Immature natural killer cell (primary cell): ENCODE data around the gene SEMA4F. TPM values are rescaled to one million over a fixed set of nuclear protein-coding genes. Genes with fewer than 3 reads are reported as not detected.

Source experiments
- DNase-seq, 3 donors: peaks; one replicate each; pipeline ENCODE4 v3.0.0; 2022; ENCODE audit warnings: mixed read lengths in 1 of 3
- H3K27ac Mint-ChIP-seq, 6 donors: one replicate each; pipeline ENCODE4 v1.8.0; 2020; ENCODE audit warnings: mixed read lengths in 6 of 6, mild to moderate bottlenecking in 5 of 6, inconsistent platforms in 4 of 6, moderate library complexity in 3 of 6
- H3K27me3 Mint-ChIP-seq, 3 donors: one replicate each; pipeline ENCODE4 v1.8.0; 2020 to 2021; ENCODE audit warnings: low read depth in 3 of 3, mild to moderate bottlenecking in 3 of 3, mixed read lengths in 3 of 3, moderate library complexity in 3 of 3, inconsistent platforms in 1 of 3
- H3K36me3 Mint-ChIP-seq, 3 donors: one replicate each; pipeline ENCODE4 v1.8.0; 2020; ENCODE audit warnings: mixed read lengths in 3 of 3, inconsistent platforms in 2 of 3, mild to moderate bottlenecking in 2 of 3
- H3K4me1 Mint-ChIP-seq, 2 donors: one replicate each; pipeline ENCODE4 v1.8.0; 2020; ENCODE audit warnings: inconsistent platforms in 2 of 2, mild to moderate bottlenecking in 2 of 2, mixed read lengths in 2 of 2, moderate library complexity in 1 of 2
- H3K4me3 Mint-ChIP-seq, 5 donors: one replicate each; pipeline ENCODE4 v1.8.0; 2020; ENCODE audit warnings: mild to moderate bottlenecking in 5 of 5, mixed read lengths in 5 of 5, inconsistent platforms in 3 of 5, moderate library complexity in 3 of 5
- H3K9me3 Mint-ChIP-seq, 6 donors: one replicate each; pipeline ENCODE4 v1.8.0; 2020; ENCODE audit warnings: mild to moderate bottlenecking in 6 of 6, mixed read lengths in 6 of 6, inconsistent platforms in 4 of 6, moderate library complexity in 3 of 6
- polyA plus RNA-seq, 3 donors: library from polyadenylated mRNA; unstranded; fragments of 300-500 nt; fragmentation: Illumina TruSeq; gene quantifications; one replicate each; pipeline ENCODE4 v1.2.3, GENCODE V29; 2021

Gene SEMA4F
- polyA plus RNA-seq, 3 donors from 2014 or later = 3.7 to 9.5 (median 6.7) TPM

DNA sequence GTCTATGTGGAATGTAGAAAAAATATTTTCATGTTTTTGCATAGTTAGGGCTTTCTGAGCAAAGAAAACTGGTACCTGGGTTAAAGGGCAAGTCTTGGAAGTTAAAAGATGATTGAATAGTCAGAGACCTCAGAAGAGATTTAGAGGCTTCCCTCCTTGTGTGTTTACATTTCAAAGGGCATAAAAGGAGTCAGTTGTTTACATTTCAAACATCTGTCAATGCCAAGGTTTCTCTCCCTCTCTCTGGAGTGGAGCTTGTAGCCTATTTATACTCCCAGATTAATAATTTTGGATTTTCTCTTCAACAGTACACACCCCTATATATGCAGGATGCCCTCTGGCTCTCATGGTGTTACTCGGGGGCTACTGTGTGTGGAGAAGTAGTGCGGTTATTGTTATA lies 14.5 kb upstream of the SEMA4F start:
- H3K4me1 Mint-ChIP-seq = no peaks in the 10 kb centered on the region
- H3K9me3 Mint-ChIP-seq = no peaks in the 10 kb centered on the region
- no peak for DNase-seq
- no peak overlapping the region for H3K27ac Mint-ChIP-seq
- H3K36me3 Mint-ChIP-seq = no peaks in the 10 kb centered on the region
- H3K27me3 Mint-ChIP-seq = peaks cover 4 to 8% (median 5%) of the 10 kb centered on the region in 3 donors
- no peak overlapping the region for H3K4me3 Mint-ChIP-seq

DNA sequence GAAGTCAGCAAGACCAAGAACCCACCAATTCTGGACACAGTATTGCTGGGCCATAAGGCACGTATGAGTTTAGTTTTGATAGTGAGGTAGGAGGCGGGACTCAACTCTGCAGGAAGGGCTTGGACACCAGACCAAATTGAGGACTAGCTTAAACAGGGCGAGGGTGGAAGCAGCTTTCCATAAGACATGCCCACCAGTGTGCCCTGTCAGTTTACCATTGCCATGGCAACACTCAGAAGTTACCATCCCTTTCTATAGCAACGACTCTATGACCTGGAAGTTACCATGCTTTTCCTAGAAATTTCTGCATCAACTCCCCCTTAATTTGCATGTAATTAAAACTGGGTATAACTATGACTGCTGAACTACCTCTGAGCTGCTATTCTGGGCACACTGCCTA lies 8.7 kb upstream of the SEMA4F start:
- H3K27ac Mint-ChIP-seq = no peak overlapping the region
- no peaks in the 10 kb centered on the region for H3K36me3 Mint-ChIP-seq
- H3K4me1 Mint-ChIP-seq = peaks cover 1 to 5% of the 10 kb centered on the region in 2 donors
- no peak overlapping the region for H3K4me3 Mint-ChIP-seq
- peaks cover 2 to 15% (median 11%) of the 10 kb centered on the region in 3 donors for H3K27me3 Mint-ChIP-seq
- H3K9me3 Mint-ChIP-seq = no peaks in the 10 kb centered on the region
- DNase-seq = no peak

DNA sequence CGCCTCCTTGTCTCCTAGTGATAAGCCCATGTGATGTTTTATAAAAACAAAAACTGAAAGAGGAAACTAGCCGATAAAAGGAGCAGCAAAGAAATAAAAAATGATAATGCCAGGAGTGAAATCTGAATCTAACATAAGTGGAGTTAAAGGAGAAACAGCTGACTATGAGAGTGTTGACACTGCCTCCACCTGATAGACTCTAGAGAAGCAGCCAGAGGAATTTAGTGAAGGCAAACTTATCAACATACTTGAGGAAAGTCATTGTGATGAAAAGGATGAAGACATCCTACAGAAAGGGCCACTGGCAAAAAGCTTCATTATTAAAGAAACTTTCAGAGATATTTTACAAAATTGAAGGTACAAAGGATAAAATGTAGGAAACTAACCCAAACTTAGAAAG lies 7.8 kb upstream of the SEMA4F start:
- Mint-ChIP-seq H3K27me3 (peaks cover 2 to 16% (median 11%) of the 10 kb centered on the region in 3 donors), H3K27ac (no peak overlapping the region), H3K9me3 (no peaks in the 10 kb centered on the region), H3K36me3 (no peaks in the 10 kb centered on the region), H3K4me3 (no peak overlapping the region), H3K4me1 (peaks cover 1 to 5% of the 10 kb centered on the region in 2 donors)
- no peak for DNase-seq

DNA sequence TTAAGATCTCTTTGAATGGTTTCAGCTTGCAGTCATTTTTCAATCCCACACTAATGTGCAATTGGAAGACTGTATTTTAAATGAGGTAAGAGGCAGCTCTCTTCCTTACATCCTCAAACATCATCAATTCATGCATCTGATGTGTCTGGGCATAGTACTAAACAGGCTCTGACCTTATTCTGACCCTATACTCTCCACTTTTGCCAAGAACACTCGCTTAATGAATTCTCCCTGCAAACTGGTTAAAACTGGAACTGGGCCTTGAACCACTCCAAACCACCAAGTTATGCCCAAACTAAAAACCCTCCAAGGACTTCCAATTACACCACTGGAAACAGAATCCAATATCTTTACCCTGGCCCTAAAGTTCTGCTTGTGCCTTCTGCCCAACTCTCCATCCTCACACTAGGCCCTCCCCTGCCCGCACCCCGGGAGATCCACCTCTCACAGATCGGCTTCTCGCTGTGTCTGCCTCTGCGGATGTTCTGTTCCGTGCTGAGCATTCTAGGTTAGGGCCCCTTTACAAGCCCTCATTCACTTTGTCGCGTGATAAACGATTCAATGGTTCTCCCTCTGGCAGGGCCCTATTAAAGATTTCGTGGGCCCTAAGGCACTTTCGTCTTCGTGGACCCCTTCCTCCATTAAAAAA lies 7.1 kb upstream of the SEMA4F start:
- no peaks in the 10 kb centered on the region for H3K36me3 Mint-ChIP-seq
- H3K9me3 Mint-ChIP-seq = no peaks in the 10 kb centered on the region
- no peak for DNase-seq
- no peak overlapping the region for H3K4me3 Mint-ChIP-seq
- H3K27me3 Mint-ChIP-seq = peaks cover 2 to 16% (median 11%) of the 10 kb centered on the region in 3 donors
- peaks cover 1 to 5% of the 10 kb centered on the region in 2 donors for H3K4me1 Mint-ChIP-seq
- H3K27ac Mint-ChIP-seq = no peak overlapping the region

DNA sequence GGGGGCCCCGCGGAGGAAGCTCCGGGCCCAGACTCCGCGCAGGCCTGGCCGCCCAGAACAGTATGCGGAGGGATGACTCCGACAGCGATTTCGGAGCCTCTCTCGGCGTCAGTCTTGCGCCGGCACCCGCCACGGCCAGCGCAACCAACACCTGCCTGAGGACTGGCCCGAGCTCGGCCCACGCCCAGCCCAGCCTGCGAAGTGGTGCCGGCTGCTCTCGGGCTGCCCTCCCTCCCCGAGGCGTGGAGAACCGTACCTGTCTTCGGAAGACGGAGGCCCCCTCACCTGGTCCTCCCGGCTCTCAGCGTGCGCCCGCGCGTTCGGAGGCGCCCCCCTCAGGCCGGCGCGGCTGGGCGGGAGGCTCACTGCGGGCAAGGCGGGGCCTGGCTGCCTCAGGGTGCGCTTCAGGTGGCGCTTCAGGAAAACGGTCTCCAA lies 6.0 kb upstream of the SEMA4F start, which contains the start of gene M1AP:
Gene M1AP (minus strand): TSS at position 322 of the 435 bp plus-strand sequence. CDS start 8,055 bp downstream, outside the sequence.
- Mint-ChIP-seq H3K27me3 (peaks cover 2 to 16% (median 11%) of the 10 kb centered on the region in 3 donors), H3K27ac (no peak within 1 kb of the TSS), H3K4me1 (peaks cover 5 to 9% of the 10 kb centered on the region in 2 donors), H3K4me3 (peak within 1 kb of the TSS; percentile 33 to 70 (median 53)), H3K36me3 (no peaks in the 10 kb centered on the region), H3K9me3 (no peaks in the 10 kb centered on the region)
- peak in 2 of 3 donors; percentile 6 to 8 for DNase-seq

DNA sequence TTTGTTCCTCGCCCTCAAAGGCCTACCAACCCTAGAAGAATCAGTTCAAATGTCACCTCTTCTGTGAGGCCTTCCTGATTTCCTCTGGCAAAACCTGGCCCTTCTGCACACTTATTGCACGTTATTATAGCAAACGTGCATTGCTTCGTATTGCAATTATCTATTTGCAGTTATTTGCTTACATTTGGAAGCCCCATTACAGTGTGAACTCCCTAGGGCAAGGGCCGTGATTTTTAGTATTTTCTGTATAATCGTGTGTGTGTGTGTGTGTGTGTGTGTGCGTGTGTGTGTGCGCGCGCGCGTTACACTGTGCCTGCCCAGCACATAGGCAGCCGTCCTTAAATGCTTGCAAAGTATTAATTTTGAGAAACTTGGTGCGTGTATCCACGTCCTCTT lies 460 bp upstream of the SEMA4F start:
- Mint-ChIP-seq H3K9me3 (no peaks in the 10 kb centered on the region), H3K4me3 (peak overlapping the region; percentile 81 to 98 (median 85)), H3K27ac (peak overlapping the region; percentile 29 to 85 (median 70)), H3K27me3 (peaks cover 0 to 16% (median 11%) of the 10 kb centered on the region in 3 donors), H3K4me1 (peaks cover 18 to 24% of the 10 kb centered on the region in 2 donors), H3K36me3 (peaks cover 0 to 10% (median 0%) of the 10 kb centered on the region in 3 donors)
- DNase-seq = no peak

DNA sequence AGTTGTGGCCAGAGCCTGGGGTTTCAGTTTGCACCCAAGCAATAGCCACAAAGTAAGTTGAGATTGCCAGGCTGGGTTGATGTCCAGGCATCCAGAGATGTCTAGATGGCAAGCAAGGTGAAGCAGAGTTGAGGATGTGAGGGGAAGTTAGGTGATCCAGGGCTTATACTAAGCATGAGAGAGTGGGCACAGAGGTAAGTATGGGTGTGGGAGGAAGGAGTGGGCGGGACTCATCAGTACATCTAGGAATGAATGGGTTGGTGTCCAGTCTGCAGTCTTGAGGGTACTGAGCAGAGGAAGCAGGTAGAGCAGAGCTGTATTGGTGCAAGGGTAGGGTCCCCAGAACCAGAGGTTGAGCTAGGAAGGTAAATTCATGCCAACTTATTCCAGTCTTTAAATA lies 1.5 kb downstream of the SEMA4F start:
- Mint-ChIP-seq H3K9me3 (no peaks in the 10 kb centered on the region), H3K27ac (peak overlapping the region in 1 of 6 donors; percentile 24), H3K4me3 (peak overlapping the region in 3 of 5 donors; percentile 70 to 95 (median 85)), H3K36me3 (peaks cover 0 to 10% (median 0%) of the 10 kb centered on the region in 3 donors), H3K27me3 (peaks cover 0 to 8% (median 6%) of the 10 kb centered on the region in 3 donors), H3K4me1 (peaks cover 18 to 22% of the 10 kb centered on the region in 2 donors)
- DNase-seq = no peak

DNA sequence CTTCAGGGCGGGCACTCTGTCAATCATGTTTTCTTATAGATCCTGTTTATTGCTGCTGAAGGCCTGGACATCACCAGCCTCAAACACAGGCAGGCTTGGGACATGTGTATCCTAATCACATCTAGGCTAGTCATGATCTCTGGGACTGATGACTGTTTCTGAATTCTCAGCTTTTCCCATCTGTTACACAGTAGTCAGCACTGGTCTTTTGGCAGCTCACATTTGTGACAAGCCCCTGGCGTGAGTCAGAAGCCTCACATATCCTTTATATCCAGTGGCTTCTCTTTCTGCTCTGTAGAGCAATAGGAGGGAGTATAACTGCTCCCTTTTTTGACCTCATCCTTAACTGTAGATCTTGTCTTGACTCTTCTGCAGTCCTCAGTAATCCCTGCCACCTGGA lies 4.5 kb downstream of the SEMA4F start:
- Mint-ChIP-seq H3K9me3 (no peaks in the 10 kb centered on the region), H3K27me3 (peaks cover 0 to 5% (median 5%) of the 10 kb centered on the region in 3 donors), H3K27ac (no peak overlapping the region), H3K4me3 (no peak overlapping the region), H3K4me1 (peaks cover 14 to 17% of the 10 kb centered on the region in 2 donors), H3K36me3 (peaks cover 0 to 17% (median 0%) of the 10 kb centered on the region in 3 donors)
- no peak for DNase-seq

DNA sequence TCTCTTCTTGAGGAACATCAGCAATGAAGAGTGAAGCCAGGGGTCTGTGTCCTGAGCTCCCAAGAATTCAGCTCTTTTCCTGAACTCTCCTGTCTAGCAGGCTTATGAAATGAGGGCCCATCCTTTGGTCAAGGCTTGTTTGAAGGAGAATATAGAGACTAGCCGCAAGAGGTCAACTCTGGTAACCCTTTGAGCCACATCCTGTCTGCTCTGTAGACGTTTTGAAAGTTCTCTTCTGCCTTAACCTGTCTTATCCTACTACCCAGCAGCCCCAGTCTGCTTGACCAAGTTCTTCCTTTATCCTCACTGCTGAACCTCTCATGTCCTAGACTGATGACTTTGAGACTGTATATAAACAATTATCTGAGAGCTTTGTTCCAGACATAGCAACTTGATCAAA lies 5.4 kb downstream of the SEMA4F start:
- DNase-seq = no peak
- H3K36me3 Mint-ChIP-seq = peaks cover 0 to 18% (median 0%) of the 10 kb centered on the region in 3 donors
- no peaks in the 10 kb centered on the region for H3K9me3 Mint-ChIP-seq
- H3K27me3 Mint-ChIP-seq = no peaks in the 10 kb centered on the region
- H3K27ac Mint-ChIP-seq = no peak overlapping the region
- H3K4me1 Mint-ChIP-seq = peaks cover 9 to 12% of the 10 kb centered on the region in 2 donors
- H3K4me3 Mint-ChIP-seq = no peak overlapping the region

DNA sequence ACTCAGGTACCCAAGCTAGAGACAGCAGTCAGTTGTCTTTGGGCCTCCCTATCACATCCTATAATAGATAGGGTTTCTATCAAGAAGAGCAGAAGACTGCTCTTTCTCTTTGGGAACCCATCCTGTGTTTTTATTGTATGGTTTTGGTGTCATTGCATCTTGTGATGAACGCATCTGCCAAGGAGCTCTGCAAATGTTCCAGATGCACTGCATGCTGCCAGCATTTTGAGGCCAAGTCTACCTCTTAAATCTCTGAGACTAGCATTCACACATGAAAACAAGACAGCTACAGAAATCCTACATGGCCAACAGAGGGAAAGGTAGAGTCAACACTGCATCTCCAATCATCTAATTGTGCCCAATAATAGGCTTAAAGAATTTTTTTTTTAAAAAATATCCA lies 14.0 kb downstream of the SEMA4F start:
- Mint-ChIP-seq H3K27me3 (peaks cover 0 to 2% (median 1%) of the 10 kb centered on the region in 3 donors), H3K27ac (no peak overlapping the region), H3K9me3 (no peaks in the 10 kb centered on the region), H3K36me3 (peaks cover 10 to 23% (median 14%) of the 10 kb centered on the region in 3 donors), H3K4me1 (no peaks in the 10 kb centered on the region), H3K4me3 (no peak overlapping the region)
- no peak for DNase-seq

DNA sequence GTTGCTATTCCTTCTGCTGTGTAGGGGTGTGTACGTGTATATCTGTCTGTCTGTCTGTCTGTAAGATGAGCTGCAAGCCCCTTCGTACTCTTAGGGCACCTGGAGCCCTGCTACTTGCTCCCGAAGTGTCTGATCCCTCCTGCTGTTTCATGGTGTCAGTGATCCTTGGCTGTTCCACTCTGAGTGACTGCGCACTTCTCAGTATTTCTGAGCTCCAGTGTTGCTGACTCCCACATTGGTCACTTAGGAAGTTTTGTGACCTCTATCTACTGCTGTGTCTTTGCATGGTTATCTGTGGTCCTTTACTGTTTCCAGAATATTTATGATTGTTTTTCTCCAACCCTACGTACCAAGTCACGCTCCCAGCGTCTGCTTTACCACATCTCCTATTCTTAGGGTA lies 16.2 kb downstream of the SEMA4F start:
- Mint-ChIP-seq H3K27ac (no peak overlapping the region), H3K27me3 (peaks cover 0 to 2% (median 1%) of the 10 kb centered on the region in 3 donors)

DNA sequence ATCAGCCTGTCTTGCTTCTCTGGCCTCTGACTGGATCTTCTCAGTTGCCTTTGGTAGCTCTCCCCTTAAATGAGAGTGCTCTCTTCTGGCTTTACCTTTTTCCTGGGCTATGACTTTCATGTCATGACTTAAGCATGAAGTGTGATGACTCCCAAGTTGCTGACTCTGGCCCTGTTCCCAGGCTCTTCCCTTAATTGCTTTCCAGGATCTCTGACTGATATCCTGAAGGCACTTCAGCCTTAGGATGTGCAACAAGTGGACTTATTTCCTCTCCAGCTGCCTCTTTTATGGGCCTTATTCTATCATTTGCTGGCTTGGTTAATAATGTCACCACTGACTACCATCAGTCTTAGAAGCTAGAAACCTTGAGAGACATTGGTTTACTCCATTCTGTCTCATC lies 17.4 kb downstream of the SEMA4F start:
- Mint-ChIP-seq H3K27me3 (peaks cover 0 to 2% (median 1%) of the 10 kb centered on the region in 3 donors), H3K27ac (no peak overlapping the region), H3K36me3 (peaks cover 26 to 50% (median 28%) of the 10 kb centered on the region in 3 donors), H3K4me1 (no peaks in the 10 kb centered on the region), H3K4me3 (no peak overlapping the region), H3K9me3 (no peaks in the 10 kb centered on the region)
- no peak for DNase-seq

More for the DNA sequence above, 16.2 kb downstream of the SEMA4F start:
- DNase-seq = no peak
- H3K9me3 Mint-ChIP-seq = no peaks in the 10 kb centered on the region
- H3K36me3 Mint-ChIP-seq = peaks cover 18 to 38% (median 19%) of the 10 kb centered on the region in 3 donors
- H3K4me1 Mint-ChIP-seq = no peaks in the 10 kb centered on the region
- H3K4me3 Mint-ChIP-seq = no peak overlapping the region

DNA sequence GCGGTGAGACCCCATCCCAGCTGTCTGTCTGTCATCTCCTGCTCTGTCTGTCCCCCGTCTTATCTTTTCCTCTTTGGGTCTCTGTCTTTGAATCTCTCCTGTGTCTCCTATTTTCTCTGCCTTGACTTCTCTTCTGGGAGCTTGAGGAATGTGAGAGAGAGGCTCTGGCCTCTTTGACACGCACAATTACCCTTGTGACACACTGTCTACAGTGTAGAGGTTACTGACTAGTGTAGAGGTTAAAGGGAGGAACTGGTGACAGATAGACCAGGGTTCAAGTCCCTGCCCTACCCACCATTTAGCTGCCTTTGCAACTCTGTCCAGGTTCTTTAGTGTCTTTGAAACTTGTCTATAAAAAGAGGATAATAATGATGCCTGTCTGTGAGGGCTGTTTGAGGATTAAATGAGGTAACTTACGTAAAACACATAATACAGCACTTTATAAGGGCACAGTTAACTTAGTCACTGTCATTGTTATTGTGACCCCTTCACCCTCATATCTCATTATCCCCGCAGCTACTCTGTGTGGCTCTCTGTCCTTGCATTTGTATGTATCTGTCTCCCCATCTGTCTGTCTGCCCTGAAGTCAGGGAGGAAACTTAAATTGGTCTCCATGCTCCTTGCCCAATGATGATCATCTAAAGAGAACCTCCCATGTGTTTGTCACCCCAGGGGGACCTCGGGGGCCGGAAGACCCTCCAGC lies 19.9 kb downstream of the SEMA4F start:
- H3K4me3 Mint-ChIP-seq = no peak overlapping the region
- H3K27ac Mint-ChIP-seq = no peak overlapping the region
- no peak for DNase-seq
- no peaks in the 10 kb centered on the region for H3K4me1 Mint-ChIP-seq
- H3K36me3 Mint-ChIP-seq = peaks cover 26 to 61% (median 31%) of the 10 kb centered on the region in 3 donors
- no peaks in the 10 kb centered on the region for H3K9me3 Mint-ChIP-seq
- peaks cover 0 to 2% (median 1%) of the 10 kb centered on the region in 3 donors for H3K27me3 Mint-ChIP-seq

DNA sequence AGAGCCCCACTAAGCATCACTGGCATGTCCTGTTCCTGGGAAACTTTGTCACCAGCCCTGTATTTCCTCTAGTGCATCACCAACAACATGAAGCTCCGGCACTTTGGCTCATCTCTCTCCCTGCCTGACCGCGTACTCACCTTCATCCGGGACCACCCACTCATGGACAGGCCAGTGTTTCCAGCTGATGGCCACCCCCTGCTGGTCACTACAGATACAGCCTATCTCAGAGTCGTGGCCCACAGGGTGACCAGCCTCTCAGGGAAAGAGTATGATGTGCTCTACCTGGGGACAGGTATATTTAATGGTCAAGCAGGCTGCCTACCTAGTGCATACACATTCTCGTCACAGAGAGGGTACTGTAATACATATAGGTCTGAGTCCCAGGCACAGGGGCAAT lies 21.0 kb downstream of the SEMA4F start:
- Mint-ChIP-seq H3K4me3 (no peak overlapping the region), H3K9me3 (no peaks in the 10 kb centered on the region), H3K36me3 (peaks cover 28 to 67% (median 33%) of the 10 kb centered on the region in 3 donors), H3K27me3 (peaks cover 0 to 2% (median 1%) of the 10 kb centered on the region in 3 donors), H3K27ac (no peak overlapping the region), H3K4me1 (no peaks in the 10 kb centered on the region)
- DNase-seq = no peak
